GM12873 (cell line): Measurements from ENCODE around the gene ZNF556.
A peak's percentile ranks its signal among the peaks of the same experiment; 100 is the strongest.

Experiments used
- CTCF ChIP-seq: IDR thresholded peaks from 2 replicates; pipeline ENCODE4 v1.5.1; 2012; ENCODE audit warnings: low read depth, mild to moderate bottlenecking, moderate library complexity, low read length, control low read depth; ENCODE audit not compliant: insufficient read depth; ENCODE audit errors: missing control alignments

Gene ZNF556

GRCh38 chr19:2827840-2828489, 39.2 kb upstream of the ZNF556 start:
- TF ChIP-seq CTCF = no peak

GRCh38 chr19:2834294-2834871, 32.8 kb upstream of the ZNF556 start:
- no peak for TF ChIP-seq CTCF

GRCh38 chr19:2837430-2837829, 29.7 kb upstream of the ZNF556 start:
- TF ChIP-seq CTCF = no peak

GRCh38 chr19:2840794-2841791, 26.0 kb upstream of the ZNF556 start, which contains the start of gene ZNF555:
Gene ZNF555, plus strand, starts transcription at chr19:2841475. Its CDS starts 98 bp downstream, at chr19:2841573.
- peak; percentile 60 for TF ChIP-seq CTCF

- no peak for TF ChIP-seq CTCF
Measured at GRCh38 chr19:2841855-2842574, 25.1 kb upstream of the ZNF556 start.

- no peak for TF ChIP-seq CTCF
Measured at GRCh38 chr19:2845107-2845506, 22.0 kb upstream of the ZNF556 start.
